Osteoblast (primary cell): ENCODE measurements around the gene COL24A1. TPM values are rescaled to one million over a fixed set of nuclear protein-coding genes. Genes with fewer than 3 reads are reported as not detected.

Experiments
- DNase-seq: peaks from one replicate; pipeline ENCODE4 v3.0.0; 2011; ENCODE audit warnings: low spot score, mixed read lengths; ENCODE audit not compliant: insufficient read length; ENCODE audit errors: missing footprints
- H2AFZ ChIP-seq: 2 replicates; pipeline ENCODE4 v1.6.0; 2011; ENCODE audit warnings: mild to moderate bottlenecking, low read length
- H3K27ac ChIP-seq: 2 replicates; pipeline ENCODE4 v1.5.1; 2011; ENCODE audit warnings: mild to moderate bottlenecking, low read depth, low read length, moderate library complexity
- H3K27me3 ChIP-seq: 2 replicates; pipeline ENCODE4 v1.6.0; 2012; ENCODE audit warnings: mild to moderate bottlenecking, control low read depth, inconsistent platforms, low read length, moderate library complexity; ENCODE audit not compliant: insufficient read depth
- H3K36me3 ChIP-seq: 2 replicates; pipeline ENCODE4 v1.5.1; 2011; ENCODE audit warnings: mild to moderate bottlenecking, low read length, control low read depth, moderate library complexity; ENCODE audit not compliant: insufficient read depth
- H3K4me1 ChIP-seq: 2 replicates; pipeline ENCODE4 v1.5.1; 2011; ENCODE audit warnings: mild to moderate bottlenecking, low read length, control low read depth, moderate library complexity; ENCODE audit not compliant: insufficient read depth
- H3K4me2 ChIP-seq: 2 replicates; pipeline ENCODE4 v1.6.0; 2011; ENCODE audit warnings: mild to moderate bottlenecking, low read length; ENCODE audit not compliant: insufficient read depth
- H3K4me3 ChIP-seq: fragments of 200-600 bp; sonication (generic); 3 replicates; pipeline ENCODE4 v1.5.1; 2012; ENCODE audit warnings: mild to moderate bottlenecking, low read length, inconsistent platforms; ENCODE audit not compliant: insufficient read depth
- H3K79me2 ChIP-seq: 2 replicates; pipeline ENCODE4 v1.6.0; 2012; ENCODE audit warnings: mild to moderate bottlenecking, low read length, control low read depth, inconsistent platforms; ENCODE audit not compliant: insufficient read depth
- H3K9me3 ChIP-seq: 2 replicates; pipeline ENCODE4 v1.5.1; 2011; ENCODE audit warnings: low read depth, low read length, control low read depth
- H4K20me1 ChIP-seq: 2 replicates; pipeline ENCODE4 v1.6.0; 2012; ENCODE audit warnings: mild to moderate bottlenecking, low read length, control low read depth; ENCODE audit not compliant: insufficient read depth
- total RNA-seq: library from RNA; depleted of rRNA; stranded (reverse); fragments of >200 nt; gene quantifications from 2 replicates; pipeline ENCODE4 v1.2.3, GENCODE V29; 2012
- TF ChIP-seq, protein P1 (sequence below): IDR thresholded peaks from 2 replicates; pipeline ENCODE4 v1.5.1; 2011; ENCODE audit warnings: mild to moderate bottlenecking, low read depth, low read length, moderate library complexity; ENCODE audit errors: extremely low read depth

The COL24A1 gene
- total RNA-seq, 1 donor: 1.1 TPM

DNA sequence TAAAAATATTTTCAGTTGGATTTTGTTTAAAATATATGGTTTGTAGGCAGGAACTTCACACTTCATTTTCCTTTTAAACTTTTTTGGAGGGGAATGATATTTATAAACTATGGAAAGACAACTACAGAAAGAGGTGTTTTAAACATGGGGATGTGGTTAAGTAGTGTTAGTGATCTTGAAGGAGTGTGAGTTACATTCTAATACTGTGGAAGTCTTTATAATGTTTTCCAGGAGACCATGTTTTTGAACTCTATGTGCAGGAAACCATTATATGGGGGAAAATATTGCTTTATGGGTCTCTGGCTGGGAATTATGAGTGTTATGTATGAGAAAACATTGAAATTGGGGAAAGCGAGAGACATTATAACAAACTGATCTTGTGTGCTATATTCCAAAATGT is 35.8 kb upstream of the COL24A1 start:
- DNase-seq: no peak
- Histone ChIP-seq H3K36me3 (no peaks in the 10 kb centered on the region), H2AFZ (no peak overlapping the region), H3K27ac (no peak overlapping the region), H3K4me3 (no peak overlapping the region), H3K4me2 (no peak overlapping the region), H3K4me1 (no peaks in the 10 kb centered on the region), H3K27me3 (peaks cover 3% of the 10 kb centered on the region), H3K9me3 (no peaks in the 10 kb centered on the region), H3K79me2 (no peaks in the 10 kb centered on the region), H4K20me1 (no peaks in the 10 kb centered on the region)
- TF ChIP-seq, protein P1, sequence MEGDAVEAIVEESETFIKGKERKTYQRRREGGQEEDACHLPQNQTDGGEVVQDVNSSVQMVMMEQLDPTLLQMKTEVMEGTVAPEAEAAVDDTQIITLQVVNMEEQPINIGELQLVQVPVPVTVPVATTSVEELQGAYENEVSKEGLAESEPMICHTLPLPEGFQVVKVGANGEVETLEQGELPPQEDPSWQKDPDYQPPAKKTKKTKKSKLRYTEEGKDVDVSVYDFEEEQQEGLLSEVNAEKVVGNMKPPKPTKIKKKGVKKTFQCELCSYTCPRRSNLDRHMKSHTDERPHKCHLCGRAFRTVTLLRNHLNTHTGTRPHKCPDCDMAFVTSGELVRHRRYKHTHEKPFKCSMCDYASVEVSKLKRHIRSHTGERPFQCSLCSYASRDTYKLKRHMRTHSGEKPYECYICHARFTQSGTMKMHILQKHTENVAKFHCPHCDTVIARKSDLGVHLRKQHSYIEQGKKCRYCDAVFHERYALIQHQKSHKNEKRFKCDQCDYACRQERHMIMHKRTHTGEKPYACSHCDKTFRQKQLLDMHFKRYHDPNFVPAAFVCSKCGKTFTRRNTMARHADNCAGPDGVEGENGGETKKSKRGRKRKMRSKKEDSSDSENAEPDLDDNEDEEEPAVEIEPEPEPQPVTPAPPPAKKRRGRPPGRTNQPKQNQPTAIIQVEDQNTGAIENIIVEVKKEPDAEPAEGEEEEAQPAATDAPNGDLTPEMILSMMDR: no peak

DNA sequence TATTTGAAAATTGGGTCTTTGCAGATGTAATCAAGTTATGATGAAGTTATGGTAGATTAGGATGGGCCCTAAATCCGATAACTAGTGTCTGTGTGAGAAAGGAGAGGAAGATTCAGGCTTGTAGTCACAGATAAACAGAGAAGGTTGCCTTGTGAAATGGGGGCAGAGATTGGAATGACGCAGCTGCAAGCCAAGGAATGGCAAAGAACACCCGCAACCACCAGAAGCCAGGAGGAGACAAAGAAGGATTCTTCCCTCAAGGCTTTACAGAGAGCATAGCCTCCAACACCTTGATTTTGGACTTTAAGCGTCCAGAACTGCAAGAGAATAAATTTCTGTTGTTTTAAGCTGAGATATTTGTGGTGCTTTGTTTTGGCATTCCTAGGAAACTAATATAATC is 35.4 kb upstream of the COL24A1 start:
- Histone ChIP-seq H2AFZ (no peak overlapping the region), H3K4me2 (no peak overlapping the region), H3K79me2 (no peaks in the 10 kb centered on the region), H3K9me3 (no peaks in the 10 kb centered on the region), H3K27me3 (peaks cover 8% of the 10 kb centered on the region), H3K27ac (no peak overlapping the region), H4K20me1 (no peaks in the 10 kb centered on the region), H3K4me1 (no peaks in the 10 kb centered on the region), H3K4me3 (no peak overlapping the region), H3K36me3 (no peaks in the 10 kb centered on the region)
- DNase-seq: no peak
- TF ChIP-seq, protein P1: no peak

DNA sequence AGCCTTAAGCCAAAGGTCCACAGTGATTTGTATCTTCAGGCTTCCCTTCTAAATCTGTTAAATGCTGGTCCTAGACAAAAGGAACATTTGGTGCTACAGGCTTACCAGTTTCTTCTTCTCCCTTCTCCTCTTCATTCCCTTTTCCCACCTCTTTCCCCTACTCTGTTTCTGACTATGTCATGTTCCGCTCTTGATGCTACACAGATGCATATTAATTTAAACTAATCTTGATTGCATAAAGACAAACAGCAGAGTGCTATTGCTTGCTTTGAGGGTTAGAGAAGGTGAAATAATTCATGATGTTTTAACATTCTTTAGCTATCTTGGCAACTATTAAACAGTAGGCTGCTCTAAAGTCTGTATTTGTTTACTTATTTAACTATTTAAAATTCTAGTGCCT is 34.3 kb upstream of the COL24A1 start:
- H3K4me3 ChIP-seq: no peak overlapping the region
- TF ChIP-seq, protein P1: no peak
- no peaks in the 10 kb centered on the region for H3K4me1 ChIP-seq
- no peak overlapping the region for H3K4me2 ChIP-seq
- no peaks in the 10 kb centered on the region for H3K9me3 ChIP-seq
- H3K27ac ChIP-seq: no peak overlapping the region
- no peak for DNase-seq
- H3K27me3 ChIP-seq: peaks cover 10% of the 10 kb centered on the region
- H4K20me1 ChIP-seq: no peaks in the 10 kb centered on the region
- H3K79me2 ChIP-seq: no peaks in the 10 kb centered on the region
- H3K36me3 ChIP-seq: no peaks in the 10 kb centered on the region
- H2AFZ ChIP-seq: no peak overlapping the region

DNA sequence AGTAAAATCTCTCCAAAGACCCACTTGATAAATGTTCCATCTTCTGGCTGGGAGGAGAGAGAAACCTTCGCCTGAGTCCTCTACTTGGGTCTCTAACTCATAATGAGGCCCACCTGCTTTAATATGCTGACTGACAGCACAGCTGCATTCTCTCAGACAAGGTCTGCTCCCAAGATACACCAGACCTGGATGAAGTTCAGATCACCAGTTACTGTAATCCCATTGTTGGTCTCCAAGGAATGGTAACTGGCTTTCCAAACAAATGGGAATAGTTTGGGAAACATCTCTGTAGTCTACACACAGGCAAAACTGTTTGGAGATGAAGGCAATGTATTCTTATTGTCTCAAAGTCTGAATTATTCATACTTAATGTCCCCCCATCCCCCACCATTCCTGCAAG is 27.9 kb upstream of the COL24A1 start:
- no peak for DNase-seq
- no peaks in the 10 kb centered on the region for H3K9me3 ChIP-seq
- no peaks in the 10 kb centered on the region for H4K20me1 ChIP-seq
- H3K4me1 ChIP-seq: no peaks in the 10 kb centered on the region
- TF ChIP-seq, protein P1: no peak
- H3K27me3 ChIP-seq: peaks cover 11% of the 10 kb centered on the region
- H2AFZ ChIP-seq: no peak overlapping the region
- H3K27ac ChIP-seq: no peak overlapping the region
- H3K4me2 ChIP-seq: no peak overlapping the region
- no peak overlapping the region for H3K4me3 ChIP-seq
- H3K36me3 ChIP-seq: no peaks in the 10 kb centered on the region
- H3K79me2 ChIP-seq: no peaks in the 10 kb centered on the region
